ENCODE results near the gene CACNA1E.

GRCh38 chr1:181551249-181551648, 67.9 kb downstream of the CACNA1E start:
- TF ChIP-seq, protein P1, sequence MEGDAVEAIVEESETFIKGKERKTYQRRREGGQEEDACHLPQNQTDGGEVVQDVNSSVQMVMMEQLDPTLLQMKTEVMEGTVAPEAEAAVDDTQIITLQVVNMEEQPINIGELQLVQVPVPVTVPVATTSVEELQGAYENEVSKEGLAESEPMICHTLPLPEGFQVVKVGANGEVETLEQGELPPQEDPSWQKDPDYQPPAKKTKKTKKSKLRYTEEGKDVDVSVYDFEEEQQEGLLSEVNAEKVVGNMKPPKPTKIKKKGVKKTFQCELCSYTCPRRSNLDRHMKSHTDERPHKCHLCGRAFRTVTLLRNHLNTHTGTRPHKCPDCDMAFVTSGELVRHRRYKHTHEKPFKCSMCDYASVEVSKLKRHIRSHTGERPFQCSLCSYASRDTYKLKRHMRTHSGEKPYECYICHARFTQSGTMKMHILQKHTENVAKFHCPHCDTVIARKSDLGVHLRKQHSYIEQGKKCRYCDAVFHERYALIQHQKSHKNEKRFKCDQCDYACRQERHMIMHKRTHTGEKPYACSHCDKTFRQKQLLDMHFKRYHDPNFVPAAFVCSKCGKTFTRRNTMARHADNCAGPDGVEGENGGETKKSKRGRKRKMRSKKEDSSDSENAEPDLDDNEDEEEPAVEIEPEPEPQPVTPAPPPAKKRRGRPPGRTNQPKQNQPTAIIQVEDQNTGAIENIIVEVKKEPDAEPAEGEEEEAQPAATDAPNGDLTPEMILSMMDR (conservative IDR thresholded peaks at IDR 0.05; ENCODE audit: low read depth in 2 of 2): no peak
- TF ChIP-seq JUNB (IDR thresholded peaks at IDR 0.05; ENCODE audit: unreplicated experiment) (no peak), EZH2phosphoT487 (IDR thresholded peaks at IDR 0.05; ENCODE audit: unreplicated experiment) (no peak), EZH2 (IDR thresholded peaks at IDR 0.05; ENCODE audit: low read depth, unreplicated experiment) (no peak)
